GM13976 (cell line): ENCODE measurements around the gene PRXL2A.
A peak's percentile ranks its signal among the peaks of the same experiment; 100 is the strongest.
"Not testable (repeated sequence)": the region's sequence is repeated elsewhere in the genome, so short reads cannot be mapped to it uniquely, and the experiment has no call there.

Source experiments
- DNase-seq: peaks from one replicate; pipeline ENCODE4 v3.0.0; 2012; ENCODE audit warnings: low spot score
- in situ Hi-C: fragments of 300-500 bp; cut with MboI; formaldehyde crosslinking; loops from one replicate; pipeline ENCODE4 v1.12.0; 2022; ENCODE audit warnings: low sequenced_read_pairs, mixed read lengths, inconsistent platforms; ENCODE audit not compliant: unreplicated experiment
- TF ChIP-seq, protein P1 (sequence below): IDR thresholded peaks from 2 replicates; pipeline ENCODE4 v1.5.1; 2012; ENCODE audit warnings: borderline replicate concordance, mild to moderate bottlenecking; ENCODE audit not compliant: insufficient read depth; ENCODE audit errors: extremely low read depth, missing control alignments, control extremely low read depth

The PRXL2A gene

GRCh38 chr10:80472234-80473095 is 64.1 kb downstream of the PRXL2A start:
- DNase-seq: peak; percentile 79
- in situ Hi-C loops: no loop called here
- TF ChIP-seq, protein P1, sequence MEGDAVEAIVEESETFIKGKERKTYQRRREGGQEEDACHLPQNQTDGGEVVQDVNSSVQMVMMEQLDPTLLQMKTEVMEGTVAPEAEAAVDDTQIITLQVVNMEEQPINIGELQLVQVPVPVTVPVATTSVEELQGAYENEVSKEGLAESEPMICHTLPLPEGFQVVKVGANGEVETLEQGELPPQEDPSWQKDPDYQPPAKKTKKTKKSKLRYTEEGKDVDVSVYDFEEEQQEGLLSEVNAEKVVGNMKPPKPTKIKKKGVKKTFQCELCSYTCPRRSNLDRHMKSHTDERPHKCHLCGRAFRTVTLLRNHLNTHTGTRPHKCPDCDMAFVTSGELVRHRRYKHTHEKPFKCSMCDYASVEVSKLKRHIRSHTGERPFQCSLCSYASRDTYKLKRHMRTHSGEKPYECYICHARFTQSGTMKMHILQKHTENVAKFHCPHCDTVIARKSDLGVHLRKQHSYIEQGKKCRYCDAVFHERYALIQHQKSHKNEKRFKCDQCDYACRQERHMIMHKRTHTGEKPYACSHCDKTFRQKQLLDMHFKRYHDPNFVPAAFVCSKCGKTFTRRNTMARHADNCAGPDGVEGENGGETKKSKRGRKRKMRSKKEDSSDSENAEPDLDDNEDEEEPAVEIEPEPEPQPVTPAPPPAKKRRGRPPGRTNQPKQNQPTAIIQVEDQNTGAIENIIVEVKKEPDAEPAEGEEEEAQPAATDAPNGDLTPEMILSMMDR: no peak

- in situ Hi-C loops: no loop called here
- no peak for DNase-seq
- TF ChIP-seq, protein P1: no peak
Measured at GRCh38 chr10:80473096-80473657, 64.8 kb downstream of the PRXL2A start.

DNA sequence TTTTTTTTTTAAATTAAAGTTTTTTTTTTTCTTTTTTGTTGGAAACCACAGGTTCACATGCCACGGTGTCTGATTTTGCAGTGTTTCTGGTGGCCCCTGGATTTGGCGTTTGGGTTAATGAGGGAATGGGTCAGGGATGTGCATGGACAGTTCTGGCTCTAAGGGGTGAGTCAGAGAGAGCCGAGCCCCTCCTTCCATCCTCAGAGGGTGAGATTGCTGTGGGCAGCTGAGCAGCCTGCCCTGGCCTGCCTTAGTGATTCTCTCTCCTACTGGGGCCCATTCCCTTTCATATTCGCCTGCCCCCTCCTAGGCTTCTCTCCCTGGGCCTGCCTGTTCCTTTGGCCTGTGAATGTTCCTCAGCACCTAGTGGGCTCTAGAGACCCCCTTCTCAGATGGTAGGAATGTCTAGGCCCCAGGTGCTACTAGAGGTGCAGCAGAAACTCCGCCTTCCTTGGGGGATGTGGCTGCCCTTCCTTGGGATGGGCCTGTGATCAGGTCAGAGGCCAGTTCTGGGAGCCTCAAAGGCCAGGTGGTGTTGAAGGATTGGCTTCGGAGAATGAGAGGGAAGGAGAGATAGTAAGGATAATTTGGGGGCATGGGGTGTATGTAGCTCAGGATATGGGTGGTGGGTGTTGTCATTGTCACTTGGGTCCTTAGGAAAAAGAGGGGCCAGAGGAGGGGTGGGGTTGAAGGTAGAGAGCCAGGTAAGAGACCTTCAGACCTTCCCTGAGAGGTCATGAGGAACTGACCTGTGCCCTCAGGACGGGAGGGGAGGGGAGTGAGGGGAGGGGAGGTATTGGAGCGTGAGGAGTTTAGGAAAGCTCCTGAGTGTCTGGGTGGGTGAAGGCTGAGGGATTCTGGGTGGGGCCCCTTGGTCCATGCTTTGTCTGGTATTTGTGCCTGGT is 65.6 kb downstream of the PRXL2A start:
- in situ Hi-C loops: no loop called here
- no peak for DNase-seq
- TF ChIP-seq, protein P1: no peak

DNA sequence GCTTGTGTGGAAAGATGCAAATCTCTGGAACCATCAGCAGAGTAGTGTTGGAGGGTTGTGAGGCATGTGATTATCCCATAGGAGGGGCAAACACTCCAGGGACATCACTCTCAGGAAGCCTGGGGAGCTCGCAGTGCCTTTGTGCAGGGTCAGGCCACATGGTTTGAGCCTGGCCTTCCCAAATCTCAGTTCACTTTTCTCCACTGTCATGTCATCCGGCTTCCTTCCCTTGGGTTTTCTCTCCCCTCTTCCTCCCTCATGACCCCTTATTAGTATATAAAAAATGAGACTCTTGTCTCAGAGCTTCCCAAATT is 66.2 kb downstream of the PRXL2A start:
- in situ Hi-C loops: no loop called here
- DNase-seq: no peak
- TF ChIP-seq, protein P1: no peak

DNA sequence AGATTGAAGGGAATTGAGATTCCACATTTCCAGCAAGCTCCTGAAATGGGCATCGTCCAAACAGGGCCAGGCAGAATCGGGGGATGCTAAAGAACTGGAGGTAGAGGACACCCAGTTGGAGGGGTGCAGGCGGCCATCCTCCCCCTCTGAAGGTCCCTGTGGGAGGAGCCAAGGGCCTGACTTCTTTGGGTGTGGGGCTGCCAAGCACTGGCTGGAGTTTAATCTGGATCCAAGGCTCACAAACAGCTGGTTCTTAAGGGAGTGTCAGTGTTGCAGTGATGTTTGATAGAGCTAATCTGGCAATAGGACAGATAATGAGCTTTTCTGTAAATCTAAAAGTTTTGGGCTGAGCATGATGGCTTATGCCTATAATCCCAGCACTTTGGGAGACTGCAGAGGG is 66.6 kb downstream of the PRXL2A start:
- in situ Hi-C loops: no loop called here
- TF ChIP-seq, protein P1: no peak
- no peak for DNase-seq

GRCh38 chr10:80475641-80476040 is 67.3 kb downstream of the PRXL2A start:
- in situ Hi-C loops, DNase-seq: not testable (repeated sequence)

- in situ Hi-C loops: no loop called here
- TF ChIP-seq, protein P1: no peak
- no peak for DNase-seq
Measured at GRCh38 chr10:80476685-80477084, 68.3 kb downstream of the PRXL2A start.
